CD8-positive, alpha-beta memory T cell (primary cell): ENCODE data around the gene ETDB. TPM values are rescaled to one million over a fixed set of nuclear protein-coding genes. Genes with fewer than 3 reads are reported as not detected.

Source experiments
- CTCF ChIA-PET: fragments of 350-600 bp; sonication (Branson Sonifier 250); formaldehyde crosslinking; loops from one replicate; lab custom pipeline; 2021; ENCODE audit warnings: antibody characterized with exemption; lab: Charles Lee
- POLR2A ChIA-PET: fragments of 350-600 bp; sonication (Branson Sonifier 250); formaldehyde crosslinking; loops from one replicate; lab custom pipeline; 2021; ENCODE audit warnings: antibody characterized with exemption; lab: Charles Lee
- DNase-seq, 5 donors: peaks; one replicate each; pipeline versions ENCODE4 v3.0.0 to v3.0.0-alpha.2; 2020 to 2022; ENCODE audit warnings: mixed read lengths in 1 of 5
- H3K27ac ChIP-seq: one replicate; pipeline ENCODE4 v1.7.0; 2013; ENCODE audit warnings: low read depth, mild to moderate bottlenecking, low read length, moderate library complexity
- H3K27me3 ChIP-seq: 2 replicates; pipeline ENCODE4 v1.7.0; 2013; ENCODE audit warnings: low read length, mild to moderate bottlenecking; ENCODE audit not compliant: insufficient read depth, poor library complexity, severe bottlenecking
- H3K36me3 ChIP-seq: 2 replicates; pipeline ENCODE4 v1.7.0; 2013; ENCODE audit warnings: mild to moderate bottlenecking, low read length, moderate library complexity; ENCODE audit not compliant: insufficient read depth
- H3K4me1 ChIP-seq: 2 replicates; pipeline ENCODE4 v1.7.0; 2013; ENCODE audit warnings: mild to moderate bottlenecking, low read length, moderate library complexity; ENCODE audit not compliant: insufficient read depth
- H3K4me3 ChIP-seq: 2 replicates; pipeline ENCODE4 v1.7.0; 2013; ENCODE audit warnings: mild to moderate bottlenecking, low read length
- H3K9me3 ChIP-seq: 2 replicates; pipeline ENCODE4 v1.7.0; 2013; ENCODE audit warnings: mild to moderate bottlenecking, low read length
- H3K27ac Mint-ChIP-seq, 8 donors: one replicate each; pipeline ENCODE4 v1.8.0; 2020 to 2021; ENCODE audit warnings: mixed read lengths in 8 of 8, mild to moderate bottlenecking in 6 of 8, inconsistent platforms in 3 of 8, moderate library complexity in 3 of 8
- H3K27me3 Mint-ChIP-seq, 2 donors: one replicate each; pipeline ENCODE4 v1.8.0; 2020 to 2021; ENCODE audit warnings: mixed read lengths in 2 of 2, mild to moderate bottlenecking in 1 of 2, moderate library complexity in 1 of 2
- H3K36me3 Mint-ChIP-seq, 3 donors: one replicate each; pipeline ENCODE4 v1.8.0; 2020 to 2021; ENCODE audit warnings: mixed read lengths in 3 of 3, inconsistent platforms in 1 of 3, mild to moderate bottlenecking in 1 of 3
- H3K4me1 Mint-ChIP-seq, 3 donors: one replicate each; pipeline ENCODE4 v1.8.0; 2020 to 2021; ENCODE audit warnings: mixed read lengths in 3 of 3, inconsistent platforms in 1 of 3, mild to moderate bottlenecking in 1 of 3
- H3K4me3 Mint-ChIP-seq, 7 donors: one replicate each; pipeline ENCODE4 v1.8.0; 2020 to 2021; ENCODE audit warnings: mixed read lengths in 7 of 7, mild to moderate bottlenecking in 6 of 7, moderate library complexity in 4 of 7, inconsistent platforms in 2 of 7
- H3K9me3 Mint-ChIP-seq, 5 donors: one replicate each; pipeline ENCODE4 v1.8.0; 2020 to 2022; ENCODE audit warnings: mixed read lengths in 5 of 5, mild to moderate bottlenecking in 3 of 5, moderate library complexity in 2 of 5, inconsistent platforms in 1 of 5
- polyA plus RNA-seq: library from polyadenylated mRNA; unstranded; fragments of 300-500 nt; fragmentation: Illumina TruSeq; gene quantifications from one replicate; pipeline ENCODE4 v1.2.3, GENCODE V29; 2021
- total RNA-seq, 2 experiments: library from RNA; stranded (reverse); gene quantifications; one replicate each; pipeline ENCODE4 v1.2.3, GENCODE V29; 2021

The ETDB gene
- total and polyA plus RNA-seq, 3 experiments from 2014 or later = not detected

GRCh38 chrX:135086197-135086854, 34.0 kb downstream of the ETDB start:
- H3K27ac Mint-ChIP-seq = peak overlapping the region in 2 of 8 donors; percentile 21 to 40
- ChIA-PET POLR2A (no interaction called here), CTCF (interaction anchor here (0.7 to 2.2 kb wide), 3 partner anchors 9 to 122 kb away, joined by 4 to 17 read pairs (median 4); no protein-coding TSS in a partner anchor)

GRCh38 chrX:135081693-135082404, 38.5 kb downstream of the ETDB start:
- H3K4me3 ChIP-seq = no peak overlapping the region
- peaks cover 10 to 13% of the 10 kb centered on the region in 2 donors for H3K27me3 Mint-ChIP-seq
- no peaks in the 10 kb centered on the region for H3K9me3 ChIP-seq
- no peaks in the 10 kb centered on the region for H3K36me3 Mint-ChIP-seq
- H3K4me1 Mint-ChIP-seq = peaks cover 3 to 6% (median 5%) of the 10 kb centered on the region in 3 donors
- H3K27ac Mint-ChIP-seq = no peak overlapping the region
- ChIA-PET CTCF (no interaction called here), POLR2A (no interaction called here)
- H3K4me1 ChIP-seq = no peaks in the 10 kb centered on the region
- no peak overlapping the region for H3K27ac ChIP-seq
- H3K36me3 ChIP-seq = no peaks in the 10 kb centered on the region
- no peaks in the 10 kb centered on the region for H3K9me3 Mint-ChIP-seq
- no peak for DNase-seq
- H3K4me3 Mint-ChIP-seq = no peak overlapping the region
- no peaks in the 10 kb centered on the region for H3K27me3 ChIP-seq

More at GRCh38 chrX:135086197-135086854, 34.0 kb downstream of the ETDB start:
- no peaks in the 10 kb centered on the region for H3K9me3 ChIP-seq
- no peak overlapping the region for H3K27ac ChIP-seq
- Mint-ChIP-seq H3K36me3 (no peaks in the 10 kb centered on the region), H3K4me3 (no peak overlapping the region), H3K4me1 (peaks cover 3 to 6% (median 5%) of the 10 kb centered on the region in 3 donors), H3K27me3 (peaks cover 3 to 12% of the 10 kb centered on the region in 2 donors), H3K9me3 (no peaks in the 10 kb centered on the region)
- H3K4me1 ChIP-seq = no peaks in the 10 kb centered on the region
- H3K27me3 ChIP-seq = no peaks in the 10 kb centered on the region
- no peak overlapping the region for H3K4me3 ChIP-seq
- no peaks in the 10 kb centered on the region for H3K36me3 ChIP-seq
- DNase-seq = peak; percentile 8 to 63 (median 48)

Other genes starting within 250 kb of the ETDB start
- 10 to 100 TPM; 19.0 to 21.4 TPM for gene MOSPD1, start 205.3 kb downstream of the ETDB start, total RNA-seq
- 19.6 TPM for gene MOSPD1, start 205.3 kb downstream of the ETDB start, polyA plus RNA-seq
- gene SMIM10, start 129.5 kb downstream of the ETDB start, total RNA-seq = 1 to 10 TPM; 1.3 to 1.4 TPM
- 0.36 TPM for gene SMIM10, start 129.5 kb downstream of the ETDB start, polyA plus RNA-seq
- gene RTL8B, start 98.0 kb downstream of the ETDB start, total RNA-seq = under 1 TPM; 0.37 to 0.55 TPM
- 0.43 TPM for gene RTL8B, start 98.0 kb downstream of the ETDB start, polyA plus RNA-seq
- gene RTL8C, start 88.2 kb downstream of the ETDB start, total RNA-seq = 10 to 100 TPM; 26.3 to 28.4 TPM
- 39.5 TPM for gene RTL8C, start 88.2 kb downstream of the ETDB start, polyA plus RNA-seq
- 1 to 10 TPM; 8.6 TPM for gene RTL8A, start 68.4 kb downstream of the ETDB start, total RNA-seq
- 23.8 TPM for gene RTL8A, start 68.4 kb downstream of the ETDB start, polyA plus RNA-seq
- under 1 TPM; 0.11 to 0.13 TPM for gene SMIM10L2B, start 21.8 kb downstream of the ETDB start, total RNA-seq
- 0.18 TPM for gene SMIM10L2B, start 21.8 kb downstream of the ETDB start, polyA plus RNA-seq
- not detected for gene CT55, start 50.9 kb upstream of the ETDB start, total RNA-seq
- not detected for gene CT55, start 50.9 kb upstream of the ETDB start, polyA plus RNA-seq
- gene ETDA, start 131.5 kb upstream of the ETDB start, total RNA-seq = not detected
- not detected for gene ETDA, start 131.5 kb upstream of the ETDB start, polyA plus RNA-seq
- not detected for gene ETDC, start 189.0 kb upstream of the ETDB start, total RNA-seq
- not detected for gene ETDC, start 189.0 kb upstream of the ETDB start, polyA plus RNA-seq
- 1 to 10 TPM; 5.8 to 6.7 TPM for gene ZNF75D, start 223.6 kb upstream of the ETDB start, total RNA-seq
- 11.4 TPM for gene ZNF75D, start 223.6 kb upstream of the ETDB start, polyA plus RNA-seq
- gene ZNF449, start 224.3 kb upstream of the ETDB start, total RNA-seq = 1 to 10 TPM; 1.6 to 1.8 TPM
- gene ZNF449, start 224.3 kb upstream of the ETDB start, polyA plus RNA-seq = 1.9 TPM